Activated CD8-positive, alpha-beta T cell treated with anti-CD3 and anti-CD28 coated beads for 36 hours (primary cell): ENCODE data around the gene SCG5. TPM values are rescaled to one million over a fixed set of nuclear protein-coding genes. Genes with fewer than 3 reads are reported as not detected.

ENCODE experiments used
- ATAC-seq: fragments of 200-7000 bp; cut with Tn5 transposase; one replicate; pipeline ENCODE4 v1.10.0; 2021; ENCODE audit warnings: mild to moderate bottlenecking, moderate library complexity
- CTCF ChIA-PET: fragments of 350-600 bp; sonication (Branson Sonifier 250); formaldehyde crosslinking; loops from one replicate; lab custom pipeline; 2021; ENCODE audit warnings: antibody characterized with exemption; lab: Charles Lee
- POLR2A ChIA-PET: fragments of 350-600 bp; sonication (Branson Sonifier 250); formaldehyde crosslinking; loops from one replicate; lab custom pipeline; 2021; ENCODE audit warnings: antibody characterized with exemption; lab: Charles Lee
- DNase-seq: peaks from one replicate; pipeline ENCODE4 v3.0.0-alpha.2; 2020
- H3K27ac Mint-ChIP-seq: one replicate; pipeline ENCODE4 v1.8.0; 2021; ENCODE audit warnings: mild to moderate bottlenecking, mixed read lengths
- H3K27me3 Mint-ChIP-seq: one replicate; pipeline ENCODE4 v1.8.0; 2021; ENCODE audit warnings: mixed read lengths
- H3K36me3 Mint-ChIP-seq: one replicate; pipeline ENCODE4 v1.8.0; 2021; ENCODE audit warnings: low read depth, mixed read lengths
- H3K4me1 Mint-ChIP-seq: one replicate; pipeline ENCODE4 v1.8.0; 2021; ENCODE audit warnings: low read depth, mixed read lengths
- H3K4me3 Mint-ChIP-seq: one replicate; pipeline ENCODE4 v1.8.0; 2021; ENCODE audit warnings: mild to moderate bottlenecking, moderate library complexity, mixed read lengths
- H3K9me3 Mint-ChIP-seq: one replicate; pipeline ENCODE4 v1.8.0; 2021; ENCODE audit warnings: mixed read lengths
- intact Hi-C: fragments of 100-400 bp; cut with micrococcal nuclease; formaldehyde crosslinking; loops from one replicate; pipeline ENCODE4 v1.10.0; 2022
- total RNA-seq, 2 experiments: library from RNA; stranded (reverse); gene quantifications; one replicate each; pipeline ENCODE4 v1.2.3, GENCODE V29; 2021
- TF ChIP-seq, protein P1 (sequence below): fragments of 200-600 bp; IDR thresholded peaks from one replicate; pipeline ENCODE4 v1.8.0; 2022; ENCODE audit warnings: antibody characterized with exemption, mild to moderate bottlenecking

SCG5 gene
- total RNA-seq, 2 experiments from 2014 or later = 1.2 to 1.6 TPM

DNA sequence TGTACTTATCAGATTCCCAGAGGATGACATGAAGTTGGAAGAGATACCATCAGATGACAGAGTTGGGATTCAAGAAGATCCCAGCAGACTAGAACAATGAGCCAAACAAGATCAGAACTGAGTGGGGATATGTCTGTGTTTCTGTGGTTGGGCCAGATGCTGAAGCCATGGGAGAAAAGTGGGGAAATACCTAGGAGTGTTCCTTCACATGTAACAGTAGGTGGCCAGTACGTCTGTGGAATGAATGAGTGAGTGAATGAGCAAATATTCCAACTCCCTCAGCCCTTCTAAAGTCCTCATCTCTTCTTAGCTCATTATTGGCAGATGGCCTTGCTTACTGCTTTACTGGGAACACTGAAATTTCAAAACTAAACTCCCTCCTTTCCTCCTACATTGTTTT, 44.1 kb downstream of the SCG5 start:
- H3K9me3 Mint-ChIP-seq = no peaks in the 10 kb centered on the region
- ChIA-PET POLR2A (no interaction called here), CTCF (no interaction called here)
- TF ChIP-seq, protein P1, sequence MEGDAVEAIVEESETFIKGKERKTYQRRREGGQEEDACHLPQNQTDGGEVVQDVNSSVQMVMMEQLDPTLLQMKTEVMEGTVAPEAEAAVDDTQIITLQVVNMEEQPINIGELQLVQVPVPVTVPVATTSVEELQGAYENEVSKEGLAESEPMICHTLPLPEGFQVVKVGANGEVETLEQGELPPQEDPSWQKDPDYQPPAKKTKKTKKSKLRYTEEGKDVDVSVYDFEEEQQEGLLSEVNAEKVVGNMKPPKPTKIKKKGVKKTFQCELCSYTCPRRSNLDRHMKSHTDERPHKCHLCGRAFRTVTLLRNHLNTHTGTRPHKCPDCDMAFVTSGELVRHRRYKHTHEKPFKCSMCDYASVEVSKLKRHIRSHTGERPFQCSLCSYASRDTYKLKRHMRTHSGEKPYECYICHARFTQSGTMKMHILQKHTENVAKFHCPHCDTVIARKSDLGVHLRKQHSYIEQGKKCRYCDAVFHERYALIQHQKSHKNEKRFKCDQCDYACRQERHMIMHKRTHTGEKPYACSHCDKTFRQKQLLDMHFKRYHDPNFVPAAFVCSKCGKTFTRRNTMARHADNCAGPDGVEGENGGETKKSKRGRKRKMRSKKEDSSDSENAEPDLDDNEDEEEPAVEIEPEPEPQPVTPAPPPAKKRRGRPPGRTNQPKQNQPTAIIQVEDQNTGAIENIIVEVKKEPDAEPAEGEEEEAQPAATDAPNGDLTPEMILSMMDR = no peak
- no peak overlapping the region for H3K4me3 Mint-ChIP-seq
- no peak for DNase-seq
- H3K27ac Mint-ChIP-seq = no peak overlapping the region
- H3K36me3 Mint-ChIP-seq = no peaks in the 10 kb centered on the region
- ATAC-seq = no peak
- peaks cover 7% of the 10 kb centered on the region for H3K4me1 Mint-ChIP-seq
- no peaks in the 10 kb centered on the region for H3K27me3 Mint-ChIP-seq
- intact Hi-C loops = no loop called here

DNA sequence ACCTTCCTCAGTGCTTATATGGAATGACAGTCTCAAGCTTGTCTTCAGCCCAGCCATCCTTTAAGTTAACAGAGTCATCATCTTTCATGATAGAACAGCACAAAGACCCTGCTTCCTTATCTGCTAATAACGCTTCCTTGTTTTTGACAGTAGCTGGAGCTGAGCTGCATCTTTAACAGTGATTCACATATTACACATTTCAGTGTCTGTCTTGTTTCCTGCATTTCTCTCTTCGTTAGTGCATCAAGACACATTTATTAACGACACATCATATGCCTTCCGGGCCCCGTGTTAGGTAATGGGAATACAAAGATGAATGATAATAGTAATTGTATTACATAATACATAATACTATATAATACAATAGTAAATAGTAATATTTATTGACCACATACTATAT, 46.0 kb downstream of the SCG5 start:
- H3K27me3 Mint-ChIP-seq = no peaks in the 10 kb centered on the region
- TF ChIP-seq, protein P1 = no peak
- no peak overlapping the region for H3K4me3 Mint-ChIP-seq
- ChIA-PET POLR2A (interaction anchor here (1.6 kb wide), 1 partner anchor 17 kb away, joined by 5 read pairs; no protein-coding TSS in a partner anchor), CTCF (interaction anchor here (1.5 to 1.8 kb wide), 2 partner anchors 18 to 25 kb away, joined by 3 to 4 read pairs; no protein-coding TSS in a partner anchor)
- no peaks in the 10 kb centered on the region for H3K36me3 Mint-ChIP-seq
- intact Hi-C loops = no loop called here
- no peaks in the 10 kb centered on the region for H3K9me3 Mint-ChIP-seq
- H3K27ac Mint-ChIP-seq = no peak overlapping the region
- no peak for ATAC-seq
- peaks cover 7% of the 10 kb centered on the region for H3K4me1 Mint-ChIP-seq
- DNase-seq = no peak

DNA sequence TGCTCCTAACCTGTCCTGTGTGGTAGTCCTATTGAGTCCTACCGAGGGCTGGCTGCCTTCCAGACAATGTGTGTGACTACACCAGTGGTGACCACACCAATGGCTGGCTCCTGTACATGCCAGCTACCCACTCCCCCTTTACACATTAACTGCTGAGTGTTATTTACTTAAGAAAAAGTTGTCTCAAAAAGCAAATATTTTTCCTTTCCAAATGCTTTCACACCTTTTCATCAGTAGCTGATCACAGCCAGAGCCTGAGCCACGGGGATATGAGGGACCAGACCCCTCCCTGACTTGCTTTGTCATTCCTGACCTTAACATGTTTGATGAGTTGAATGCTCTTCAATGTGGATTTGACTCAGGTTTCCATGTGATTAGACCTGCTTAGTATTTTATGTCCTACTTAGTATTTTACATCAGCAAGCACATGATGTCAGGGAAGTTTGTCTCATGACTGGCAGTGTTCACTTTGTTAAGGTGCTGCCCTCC, 46.7 kb downstream of the SCG5 start:
- H3K36me3 Mint-ChIP-seq = no peaks in the 10 kb centered on the region
- ChIA-PET CTCF (interaction anchor here (1.4 kb wide), 1 partner anchor 25 kb away, joined by 3 read pairs; no protein-coding TSS in a partner anchor), POLR2A (no interaction called here)
- ATAC-seq = no peak
- no peak for DNase-seq
- intact Hi-C loops = no loop called here
- peaks cover 7% of the 10 kb centered on the region for H3K4me1 Mint-ChIP-seq
- no peaks in the 10 kb centered on the region for H3K9me3 Mint-ChIP-seq
- TF ChIP-seq, protein P1 = no peak
- H3K27ac Mint-ChIP-seq = no peak overlapping the region
- no peak overlapping the region for H3K4me3 Mint-ChIP-seq
- H3K27me3 Mint-ChIP-seq = no peaks in the 10 kb centered on the region

DNA sequence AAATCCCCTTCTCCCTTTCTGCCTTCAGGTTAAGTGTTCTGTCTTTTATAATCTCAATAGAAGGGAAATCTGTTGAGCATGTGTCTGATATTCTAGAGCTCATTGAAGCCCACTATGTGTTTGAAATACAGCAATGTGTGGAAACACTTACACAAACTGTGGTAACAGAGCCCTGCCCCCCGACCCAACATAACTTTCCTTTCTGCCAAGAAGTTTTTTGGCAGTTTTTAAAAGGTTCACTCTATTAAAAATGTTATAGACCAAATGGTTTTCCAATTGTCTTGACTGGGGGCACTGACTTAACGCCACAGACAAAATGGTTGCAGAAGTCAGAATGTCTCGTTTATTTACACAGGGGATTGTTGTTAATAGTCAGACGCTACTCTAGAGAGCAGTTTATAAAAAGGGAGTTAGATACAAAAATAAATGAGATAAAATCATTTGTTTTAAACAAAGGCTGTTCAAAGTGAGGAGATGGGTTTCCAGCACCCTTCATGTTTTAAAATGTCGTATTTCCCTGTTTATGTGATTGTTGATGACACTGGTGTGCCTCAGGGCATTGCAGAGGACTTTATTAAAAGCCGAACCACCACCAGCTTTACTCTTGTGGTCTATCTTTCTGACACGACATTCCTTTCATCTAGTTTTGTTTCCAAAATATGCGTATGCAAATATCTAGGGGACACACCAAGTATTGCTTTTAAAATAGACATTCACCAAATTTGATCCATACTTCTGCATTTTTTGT, 49.6 kb downstream of the SCG5 start:
- Mint-ChIP-seq H3K9me3 (no peaks in the 10 kb centered on the region), H3K27ac (no peak overlapping the region), H3K4me3 (no peak overlapping the region), H3K4me1 (no peaks in the 10 kb centered on the region), H3K27me3 (no peaks in the 10 kb centered on the region), H3K36me3 (no peaks in the 10 kb centered on the region)
- TF ChIP-seq, protein P1 = no peak
- no peak for ATAC-seq
- CTCF ChIA-PET = no interaction called here
- intact Hi-C loops = no loop called here
- POLR2A ChIA-PET = no interaction called here
- DNase-seq = no peak

DNA sequence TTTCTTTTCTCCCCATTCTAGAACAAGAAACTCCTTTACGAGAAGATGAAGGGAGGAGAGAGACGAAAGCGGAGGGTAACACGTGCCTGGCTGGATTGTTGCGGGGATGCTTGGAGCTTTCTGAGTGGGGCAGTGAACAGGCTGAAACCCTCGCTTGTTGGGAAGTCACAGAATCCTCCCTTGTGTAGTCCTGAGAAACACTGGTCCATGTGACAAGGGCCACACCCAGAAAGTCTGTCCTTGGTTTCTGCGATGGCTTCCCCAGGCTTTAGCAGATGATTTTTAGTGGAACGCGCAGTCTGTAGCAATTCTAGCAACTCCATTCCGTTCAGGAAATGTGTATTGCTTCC, 50.2 kb downstream of the SCG5 start:
- TF ChIP-seq, protein P1 = no peak
- DNase-seq (no peak), ATAC-seq (no peak)
- ChIA-PET POLR2A (no interaction called here), CTCF (no interaction called here)
- Mint-ChIP-seq H3K9me3 (no peaks in the 10 kb centered on the region), H3K4me1 (no peaks in the 10 kb centered on the region), H3K27me3 (no peaks in the 10 kb centered on the region), H3K4me3 (no peak overlapping the region), H3K27ac (no peak overlapping the region), H3K36me3 (no peaks in the 10 kb centered on the region)
- intact Hi-C loops = no loop called here
